H9 (cell line): Measurements from ENCODE around the gene MESP1. TPM values are rescaled to one million over a fixed set of nuclear protein-coding genes. Genes with fewer than 3 reads are reported as not detected.

ENCODE experiments used
- DNase-seq: peaks from one replicate; pipeline ENCODE4 v3.0.0-alpha.2; 2017
- H2AFZ ChIP-seq: one replicate; pipeline ENCODE4 v1.6.1; 2013; ENCODE audit warnings: mild to moderate bottlenecking, low read length, control low read depth, moderate library complexity
- H2AK5ac ChIP-seq: 2 replicates; pipeline ENCODE4 v1.6.1; 2013; ENCODE audit warnings: low read length, control low read depth, mixed read lengths; ENCODE audit not compliant: insufficient read length
- H2BK120ac ChIP-seq: one replicate; pipeline ENCODE4 v1.6.1; 2013; ENCODE audit warnings: low read depth, mild to moderate bottlenecking, low read length, control low read depth, inconsistent platforms; ENCODE audit not compliant: poor library complexity, severe bottlenecking
- H2BK12ac ChIP-seq: 2 replicates; pipeline ENCODE4 v1.6.1; 2013; ENCODE audit warnings: low read length, control low read depth, mixed read lengths, low read depth; ENCODE audit not compliant: insufficient read length
- H2BK15ac ChIP-seq: 2 replicates; pipeline ENCODE4 v1.6.1; 2013; ENCODE audit warnings: low read depth, low read length, control low read depth
- H2BK20ac ChIP-seq: one replicate; pipeline ENCODE4 v1.6.1; 2013; ENCODE audit warnings: low read depth, mild to moderate bottlenecking, low read length, control low read depth, inconsistent platforms; ENCODE audit not compliant: poor library complexity, severe bottlenecking
- H2BK5ac ChIP-seq: 2 replicates; pipeline ENCODE4 v1.6.1; 2013; ENCODE audit warnings: low read length, control low read depth, mixed read lengths; ENCODE audit not compliant: insufficient read length
- H3K14ac ChIP-seq: 2 replicates; pipeline ENCODE4 v1.6.1; 2013; ENCODE audit warnings: low read length, control low read depth; ENCODE audit not compliant: insufficient read depth
- H3K18ac ChIP-seq: 2 replicates; pipeline ENCODE4 v1.6.1; 2013; ENCODE audit warnings: low read depth, mild to moderate bottlenecking, mixed read lengths, low read length, control low read depth; ENCODE audit not compliant: insufficient read length
- H3K23ac ChIP-seq: 2 replicates; pipeline ENCODE4 v1.6.1; 2013; ENCODE audit warnings: low read length, control low read depth, mixed read lengths, low read depth; ENCODE audit not compliant: insufficient read length
- H3K23me2 ChIP-seq: 2 replicates; pipeline ENCODE4 v1.6.1; 2013; ENCODE audit warnings: low read depth, mild to moderate bottlenecking, mixed read lengths, low read length, control low read depth; ENCODE audit not compliant: insufficient read length, poor library complexity, severe bottlenecking
- H3K27ac ChIP-seq: 2 replicates; pipeline ENCODE4 v1.5.1; 2013; ENCODE audit warnings: low read length, control low read depth, mixed read lengths, low read depth; ENCODE audit not compliant: insufficient read length
- H3K27me3 ChIP-seq: 2 replicates; pipeline ENCODE4 v1.6.1; 2013; ENCODE audit warnings: low read length, control low read depth, inconsistent platforms; ENCODE audit not compliant: insufficient read depth
- H3K4ac ChIP-seq: 2 replicates; pipeline ENCODE4 v1.6.1; 2013; ENCODE audit warnings: low read depth, mild to moderate bottlenecking, control low read depth, inconsistent platforms, low read length, moderate library complexity
- H3K4me1 ChIP-seq: 2 replicates; pipeline ENCODE4 v1.6.1; 2013; ENCODE audit warnings: low read length, control low read depth, inconsistent platforms; ENCODE audit not compliant: insufficient read depth
- H3K4me2 ChIP-seq: 2 replicates; pipeline ENCODE4 v1.6.1; 2013; ENCODE audit warnings: low read length, control low read depth, mixed read lengths; ENCODE audit not compliant: insufficient read length, insufficient read depth
- H3K56ac ChIP-seq: 2 replicates; pipeline ENCODE4 v1.6.1; 2013; ENCODE audit warnings: low read depth, mild to moderate bottlenecking, mixed read lengths, low read length, control low read depth; ENCODE audit not compliant: insufficient read length
- H3K79me1 ChIP-seq: 2 replicates; pipeline ENCODE4 v1.6.1; 2013; ENCODE audit warnings: low read depth, mild to moderate bottlenecking, moderate library complexity, low read length, control low read depth, inconsistent platforms; ENCODE audit not compliant: insufficient read depth, poor library complexity, severe bottlenecking
- H3K79me2 ChIP-seq: 2 replicates; pipeline ENCODE4 v1.6.1; 2013; ENCODE audit warnings: low read length, control low read depth, inconsistent platforms; ENCODE audit not compliant: insufficient read depth
- H3K9ac ChIP-seq: 2 replicates; pipeline ENCODE4 v1.6.1; 2013; ENCODE audit warnings: low read length, control low read depth, mixed read lengths; ENCODE audit not compliant: insufficient read length; ENCODE audit errors: extremely low read depth
- H3K9me3 ChIP-seq: one replicate; pipeline ENCODE4 v1.6.1; 2013; ENCODE audit warnings: low read depth, low read length, inconsistent platforms; ENCODE audit not compliant: control insufficient read depth
- H3T11ph ChIP-seq: one replicate; pipeline ENCODE4 v1.6.1; 2013; ENCODE audit warnings: mild to moderate bottlenecking, low read length, control low read depth, inconsistent platforms
- H4K20me1 ChIP-seq: one replicate; pipeline ENCODE4 v1.6.1; 2013; ENCODE audit not compliant: control insufficient read depth, insufficient read length, insufficient read depth
- H4K5ac ChIP-seq: 2 replicates; pipeline ENCODE4 v1.6.1; 2013; ENCODE audit warnings: low read depth, mild to moderate bottlenecking, mixed read lengths, low read length, control low read depth; ENCODE audit not compliant: insufficient read length
- H4K8ac ChIP-seq: replicated peaks from 2 replicates; pipeline ENCODE4 v1.6.1; 2013; ENCODE audit warnings: low read length, control low read depth, mixed read lengths, low read depth; ENCODE audit not compliant: insufficient read length
- H4K91ac ChIP-seq: 2 replicates; pipeline ENCODE4 v1.6.1; 2013; ENCODE audit warnings: low read depth, mild to moderate bottlenecking, moderate library complexity, mixed read lengths, low read length, control low read depth; ENCODE audit not compliant: insufficient read length
- H3K27ac Mint-ChIP-seq, 3 experiments: 2 replicates in 2 of 3; 3 replicates in 1 of 3; pipeline ENCODE4 v1.8.0; 2020 to 2021; ENCODE audit warnings: mixed read lengths in 3 of 3, mild to moderate bottlenecking in 1 of 3, moderate library complexity in 1 of 3
- H3K27me3 Mint-ChIP-seq: 2 replicates; pipeline ENCODE4 v1.8.0; 2021; ENCODE audit warnings: low read depth, mild to moderate bottlenecking, moderate library complexity, mixed read lengths
- H3K36me3 Mint-ChIP-seq, 3 experiments: 2 replicates in 2 of 3; 3 replicates in 1 of 3; pipeline ENCODE4 v1.8.0; 2020 to 2021; ENCODE audit warnings: low read depth in 3 of 3, mixed read lengths in 3 of 3; ENCODE audit not compliant: insufficient read depth in 1 of 3
- H3K4me1 Mint-ChIP-seq, 2 experiments: 2 replicates each; pipeline ENCODE4 v1.8.0; 2020; ENCODE audit warnings: mixed read lengths in 2 of 2
- H3K4me3 Mint-ChIP-seq, 2 experiments: 2 replicates in 1 of 2; 3 replicates in 1 of 2; pipeline ENCODE4 v1.8.0; 2020 to 2021; ENCODE audit warnings: mild to moderate bottlenecking in 2 of 2, mixed read lengths in 2 of 2, moderate library complexity in 1 of 2
- H3K9me3 Mint-ChIP-seq, 2 experiments: 2 replicates in 1 of 2; 3 replicates in 1 of 2; pipeline ENCODE4 v1.8.0; 2020; ENCODE audit warnings: mild to moderate bottlenecking in 2 of 2, mixed read lengths in 2 of 2, moderate library complexity in 1 of 2
- WGBS: extraction: QIAGEN DNeasy Blood & Tissue Kit; methylation state at CpG from one replicate; pipeline ENCODE4 v1.1.7; 2013; ENCODE audit warnings: missing lambda C conversion rate, low lambda C conversion rate, mixed read lengths; ENCODE audit not compliant: insufficient read length; ENCODE audit errors: extremely low coverage; 5-methylcytosine and 5-hydroxymethylcytosine counted together
- total RNA-seq: library from RNA; stranded (reverse); gene quantifications from 2 replicates; pipeline ENCODE4 v1.2.1, GENCODE V29; 2021
- TF ChIP-seq, protein P1 (sequence below): fragments of 200-600 bp; sonication (generic); conservative IDR thresholded peaks from 3 replicates; pipeline ENCODE4 v1.8.0; 2021; ENCODE audit warnings: antibody characterized with exemption, mild to moderate bottlenecking

Gene MESP1
- total RNA-seq, 1 experiment from 2014 or later, result not detected

DNA sequence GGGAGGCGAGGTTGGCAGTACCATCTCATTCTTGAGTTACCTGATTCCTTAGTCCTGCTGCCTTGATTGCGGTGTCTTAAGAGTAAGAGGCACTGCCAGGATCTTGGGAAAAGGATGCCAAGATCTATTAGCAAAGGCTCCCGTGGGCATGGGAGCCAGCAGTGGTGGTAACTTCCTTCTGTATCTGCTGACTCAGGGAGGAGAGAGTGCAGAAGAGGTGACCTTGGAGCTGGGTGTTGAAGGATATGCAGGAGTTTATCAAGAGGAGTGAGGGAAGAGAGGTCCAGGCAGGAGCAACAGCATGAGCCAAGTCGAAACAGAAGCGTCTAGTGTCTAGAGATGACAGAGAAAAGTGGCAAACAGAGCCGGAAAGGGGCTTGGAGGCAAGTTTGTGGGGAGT lies 29.6 kb upstream of the MESP1 start:
- no peak for DNase-seq
- no peaks in the 10 kb centered on the region for H3K9me3 Mint-ChIP-seq
- Histone ChIP-seq H3K56ac (no peak overlapping the region), H3K79me1 (no peaks in the 10 kb centered on the region), H3K23ac (no peak overlapping the region), H3K9ac (no peak overlapping the region), H3K4me1 (peaks cover 6% of the 10 kb centered on the region), H2BK20ac (no peak overlapping the region), H2BK5ac (no peak overlapping the region), H4K5ac (no peak overlapping the region), H3K4ac (no peak overlapping the region), H2AK5ac (no peak overlapping the region), H2BK120ac (no peak overlapping the region), H4K8ac (no peak overlapping the region), H3K14ac (no peak overlapping the region), H3K23me2 (peaks cover 4% of the 10 kb centered on the region), H3K18ac (no peak overlapping the region), H3K79me2 (no peaks in the 10 kb centered on the region), H4K20me1 (no peaks in the 10 kb centered on the region), H3K27ac (no peak overlapping the region), H2AFZ (no peak overlapping the region), H3K9me3 (no peaks in the 10 kb centered on the region), H2BK12ac (no peak overlapping the region), H4K91ac (peak overlapping the region; percentile 31), H3T11ph (no peak overlapping the region), H3K4me2 (no peak overlapping the region), H2BK15ac (no peak overlapping the region), H3K27me3 (peaks cover 5% of the 10 kb centered on the region; the same call in 1 of the 2 replicates)
- no peak overlapping the region for H3K4me3 Mint-ChIP-seq
- WGBS, result no CpG with 5 or more reads among the region's 6 CpGs
- H3K27ac Mint-ChIP-seq, result no peak overlapping the region
- peaks cover 63% of the 10 kb centered on the region for H3K27me3 Mint-ChIP-seq
- peaks cover 21 to 27% of the 10 kb centered on the region in 2 experiments for H3K4me1 Mint-ChIP-seq
- H3K36me3 Mint-ChIP-seq, result no peaks in the 10 kb centered on the region
- TF ChIP-seq, protein P1, sequence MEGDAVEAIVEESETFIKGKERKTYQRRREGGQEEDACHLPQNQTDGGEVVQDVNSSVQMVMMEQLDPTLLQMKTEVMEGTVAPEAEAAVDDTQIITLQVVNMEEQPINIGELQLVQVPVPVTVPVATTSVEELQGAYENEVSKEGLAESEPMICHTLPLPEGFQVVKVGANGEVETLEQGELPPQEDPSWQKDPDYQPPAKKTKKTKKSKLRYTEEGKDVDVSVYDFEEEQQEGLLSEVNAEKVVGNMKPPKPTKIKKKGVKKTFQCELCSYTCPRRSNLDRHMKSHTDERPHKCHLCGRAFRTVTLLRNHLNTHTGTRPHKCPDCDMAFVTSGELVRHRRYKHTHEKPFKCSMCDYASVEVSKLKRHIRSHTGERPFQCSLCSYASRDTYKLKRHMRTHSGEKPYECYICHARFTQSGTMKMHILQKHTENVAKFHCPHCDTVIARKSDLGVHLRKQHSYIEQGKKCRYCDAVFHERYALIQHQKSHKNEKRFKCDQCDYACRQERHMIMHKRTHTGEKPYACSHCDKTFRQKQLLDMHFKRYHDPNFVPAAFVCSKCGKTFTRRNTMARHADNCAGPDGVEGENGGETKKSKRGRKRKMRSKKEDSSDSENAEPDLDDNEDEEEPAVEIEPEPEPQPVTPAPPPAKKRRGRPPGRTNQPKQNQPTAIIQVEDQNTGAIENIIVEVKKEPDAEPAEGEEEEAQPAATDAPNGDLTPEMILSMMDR, result no peak
